RWPE2 (cell line): ENCODE data around the gene RTN4RL1.
"Not testable (repeated sequence)": the region's sequence is repeated elsewhere in the genome, so short reads cannot be mapped to it uniquely, and the experiment has no call there.

ENCODE experiments used
- ATAC-seq: fragments of 200-7000 bp; cut with Tn5 transposase; 3 replicates; pipeline ENCODE4 v1.9.1; 2021; ENCODE audit warnings: low read depth
- DNase-seq: peaks from one replicate; pipeline ENCODE4 v3.0.0-alpha.2; 2020; ENCODE audit warnings: low spot score
- H3K27ac ChIP-seq: fragments of 450-650 bp; 2 replicates; pipeline ENCODE4 v1.5.1; 2017; ENCODE audit warnings: mild to moderate bottlenecking; ENCODE audit not compliant: poor library complexity, severe bottlenecking
- H3K27me3 ChIP-seq: fragments of 250-450 bp; sonication (Bioruptor Pico); 2 replicates; pipeline ENCODE4 v1.5.1; 2021; ENCODE audit warnings: mild to moderate bottlenecking, moderate library complexity; ENCODE audit not compliant: insufficient read depth, poor library complexity, severe bottlenecking
- H3K36me3 ChIP-seq: fragments of 250-450 bp; sonication (Bioruptor Pico); 2 replicates; pipeline ENCODE4 v1.5.1; 2020; ENCODE audit warnings: low read depth, mild to moderate bottlenecking, moderate library complexity
- H3K4me1 ChIP-seq: fragments of 250-450 bp; sonication (Bioruptor Pico); 2 replicates; pipeline ENCODE4 v1.5.1; 2021; ENCODE audit warnings: mild to moderate bottlenecking, moderate library complexity; ENCODE audit not compliant: insufficient read depth, poor library complexity, severe bottlenecking
- H3K4me3 ChIP-seq: fragments of 250-450 bp; sonication (Bioruptor Pico); 2 replicates; pipeline ENCODE4 v1.5.1; 2021; ENCODE audit warnings: mild to moderate bottlenecking, moderate library complexity; ENCODE audit not compliant: severe bottlenecking
- H3K9me3 ChIP-seq: fragments of 250-450 bp; sonication (Bioruptor Pico); 2 replicates; pipeline ENCODE4 v1.5.1; 2021; ENCODE audit warnings: mild to moderate bottlenecking, moderate library complexity; ENCODE audit not compliant: severe bottlenecking
- TF ChIP-seq, protein P1 (sequence below): fragments of 450-650 bp; IDR thresholded peaks from one replicate; pipeline ENCODE4 v1.5.1; 2017; ENCODE audit warnings: mild to moderate bottlenecking, moderate library complexity; ENCODE audit not compliant: poor library complexity, severe bottlenecking

RTN4RL1 gene

DNA sequence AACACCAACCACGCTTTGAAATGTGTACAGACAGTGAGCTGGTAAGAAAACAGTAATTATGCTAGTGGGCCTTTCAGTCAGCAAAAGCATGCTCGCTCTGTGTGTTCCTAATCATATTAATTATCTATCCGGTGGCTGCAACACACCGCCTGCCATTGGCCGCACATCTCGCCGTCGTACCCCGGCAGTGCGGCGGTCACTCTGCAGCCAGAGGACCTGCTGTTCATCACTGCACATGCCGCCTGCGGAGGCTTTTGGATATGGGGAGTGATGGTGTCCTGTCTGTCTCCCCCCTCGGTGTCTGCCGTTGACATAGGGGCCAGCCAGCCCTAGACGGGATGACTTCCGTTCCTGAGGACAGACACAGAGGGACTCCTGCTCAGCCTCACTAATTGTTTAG lies 126.8 kb downstream of the RTN4RL1 start:
- ATAC-seq (no peak), DNase-seq (no peak)
- Histone ChIP-seq H3K27me3 (no peaks in the 10 kb centered on the region), H3K4me3 (no peak overlapping the region), H3K4me1 (no peaks in the 10 kb centered on the region), H3K27ac (no peak overlapping the region), H3K9me3 (no peaks in the 10 kb centered on the region), H3K36me3 (peaks cover 48% of the 10 kb centered on the region)
- TF ChIP-seq, protein P1, sequence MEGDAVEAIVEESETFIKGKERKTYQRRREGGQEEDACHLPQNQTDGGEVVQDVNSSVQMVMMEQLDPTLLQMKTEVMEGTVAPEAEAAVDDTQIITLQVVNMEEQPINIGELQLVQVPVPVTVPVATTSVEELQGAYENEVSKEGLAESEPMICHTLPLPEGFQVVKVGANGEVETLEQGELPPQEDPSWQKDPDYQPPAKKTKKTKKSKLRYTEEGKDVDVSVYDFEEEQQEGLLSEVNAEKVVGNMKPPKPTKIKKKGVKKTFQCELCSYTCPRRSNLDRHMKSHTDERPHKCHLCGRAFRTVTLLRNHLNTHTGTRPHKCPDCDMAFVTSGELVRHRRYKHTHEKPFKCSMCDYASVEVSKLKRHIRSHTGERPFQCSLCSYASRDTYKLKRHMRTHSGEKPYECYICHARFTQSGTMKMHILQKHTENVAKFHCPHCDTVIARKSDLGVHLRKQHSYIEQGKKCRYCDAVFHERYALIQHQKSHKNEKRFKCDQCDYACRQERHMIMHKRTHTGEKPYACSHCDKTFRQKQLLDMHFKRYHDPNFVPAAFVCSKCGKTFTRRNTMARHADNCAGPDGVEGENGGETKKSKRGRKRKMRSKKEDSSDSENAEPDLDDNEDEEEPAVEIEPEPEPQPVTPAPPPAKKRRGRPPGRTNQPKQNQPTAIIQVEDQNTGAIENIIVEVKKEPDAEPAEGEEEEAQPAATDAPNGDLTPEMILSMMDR: no peak

DNA sequence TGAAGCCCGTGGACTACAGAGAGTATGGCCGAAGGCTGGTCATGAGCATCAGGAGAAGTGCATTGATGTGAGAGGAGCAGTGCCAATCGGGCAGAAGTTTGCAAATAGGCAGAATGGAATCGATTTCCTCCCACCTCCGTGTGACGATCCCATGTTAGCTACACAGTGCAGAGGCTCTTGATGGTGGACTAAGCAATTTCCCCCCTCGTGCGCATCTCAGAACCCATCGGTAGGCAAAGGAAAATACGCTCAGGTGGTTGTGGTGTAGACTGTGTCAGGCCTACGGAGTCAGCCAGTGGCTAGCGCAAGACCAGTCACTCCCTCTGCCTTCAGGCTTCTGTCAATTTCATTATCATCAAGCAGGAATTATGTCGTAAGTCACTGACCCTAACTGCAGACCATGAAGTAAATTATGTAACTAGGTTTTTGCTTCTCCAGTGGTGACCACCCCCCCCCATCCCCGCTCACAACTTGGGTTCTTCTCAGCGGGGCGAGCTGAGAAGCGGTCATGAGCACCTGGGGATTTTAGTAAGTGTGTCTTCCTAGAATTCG lies 128.0 kb downstream of the RTN4RL1 start:
- no peaks in the 10 kb centered on the region for H3K4me1 ChIP-seq
- no peak overlapping the region for H3K27ac ChIP-seq
- H3K36me3 ChIP-seq: peaks cover 57% of the 10 kb centered on the region
- H3K4me3 ChIP-seq: no peak overlapping the region
- no peaks in the 10 kb centered on the region for H3K27me3 ChIP-seq
- no peak for ATAC-seq
- H3K9me3 ChIP-seq: no peaks in the 10 kb centered on the region
- TF ChIP-seq, protein P1: no peak
- DNase-seq: no peak

GRCh38 chr17:1896243-1897104 lies 128.7 kb downstream of the RTN4RL1 start:
- DNase-seq: no peak

DNA sequence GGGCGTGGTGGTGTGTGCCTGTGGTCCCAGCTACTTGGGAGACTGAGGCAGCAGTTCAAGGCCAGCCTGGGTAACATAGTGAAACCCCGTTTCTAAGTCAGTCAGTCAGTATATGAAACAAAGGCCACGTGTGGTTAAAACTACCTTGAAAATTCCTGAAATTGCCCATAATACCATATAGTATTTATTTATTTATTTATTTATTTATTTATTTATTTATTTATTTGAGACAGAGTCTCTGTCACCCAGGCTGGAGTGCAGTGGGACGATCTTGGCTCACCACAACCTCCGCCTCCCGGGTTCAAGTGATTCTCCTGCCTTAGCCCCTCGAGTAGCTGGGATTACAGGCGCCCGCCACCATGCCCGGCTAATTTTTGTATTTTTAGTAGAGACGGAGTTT lies 129.7 kb downstream of the RTN4RL1 start:
- DNase-seq: not testable (repeated sequence)

More at GRCh38 chr17:1896243-1897104, 128.7 kb downstream of the RTN4RL1 start:
- Histone ChIP-seq H3K36me3 (peaks cover 64% of the 10 kb centered on the region), H3K9me3 (no peaks in the 10 kb centered on the region), H3K27ac (no peak overlapping the region), H3K4me1 (no peaks in the 10 kb centered on the region), H3K4me3 (no peak overlapping the region), H3K27me3 (no peaks in the 10 kb centered on the region)
- TF ChIP-seq, protein P1: no peak
- no peak for ATAC-seq

DNA sequence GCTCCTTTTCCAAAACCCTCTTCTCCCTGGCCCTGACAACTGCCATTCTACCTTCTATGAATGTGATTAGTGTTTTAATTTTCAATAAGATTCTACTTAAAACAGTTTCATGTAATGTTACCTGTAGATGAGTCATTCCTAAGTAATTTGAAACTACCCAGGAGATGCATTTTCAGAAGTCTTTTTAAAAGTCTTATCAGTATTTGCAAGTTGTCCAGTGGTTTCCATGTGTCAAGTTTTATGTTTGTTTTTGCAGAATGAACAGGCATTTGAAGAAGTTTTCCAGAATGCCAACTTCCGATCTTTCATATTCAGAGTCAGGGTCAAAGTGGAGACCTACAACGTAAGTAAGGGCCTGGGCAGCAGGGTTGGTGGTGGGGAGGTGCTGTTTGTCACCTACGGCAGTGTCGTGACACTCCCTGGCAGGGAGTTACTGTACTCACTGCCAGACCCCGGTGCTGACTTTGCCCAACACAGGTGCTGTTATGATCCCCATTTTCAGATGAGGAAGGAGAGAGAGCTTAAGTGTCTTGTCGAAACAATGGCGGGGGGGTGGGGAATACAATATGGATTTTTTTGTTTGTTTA lies 130.3 kb downstream of the RTN4RL1 start:
- peaks cover 79% of the 10 kb centered on the region for H3K36me3 ChIP-seq
- ATAC-seq (no peak), DNase-seq (no peak)
- no peak overlapping the region for H3K27ac ChIP-seq
- TF ChIP-seq, protein P1: no peak
- H3K4me3 ChIP-seq: no peak overlapping the region
- no peaks in the 10 kb centered on the region for H3K9me3 ChIP-seq
- H3K4me1 ChIP-seq: no peaks in the 10 kb centered on the region
- no peaks in the 10 kb centered on the region for H3K27me3 ChIP-seq

More for the DNA sequence above, 129.7 kb downstream of the RTN4RL1 start:
- H3K27ac ChIP-seq, H3K9me3 ChIP-seq, H3K4me1 ChIP-seq, H3K4me3 ChIP-seq, H3K27me3 ChIP-seq, ATAC-seq: not testable (repeated sequence)
- peaks cover 72% of the 10 kb centered on the region for H3K36me3 ChIP-seq
